Gastroesophageal sphincter (tissue), 3 donors: ENCODE measurements around the gene FAU.

Experiments
- CTCF ChIP-seq, 4 experiments: fragments of 200-600 bp in 2 of 4; fragments of 450-650 bp in 2 of 4; sonication (generic) in 1 of 4; IDR thresholded peaks; one replicate each; pipeline ENCODE4 v1.5.1; 2017 to 2019; ENCODE audit warnings: antibody characterized with exemption in 4 of 4, mild to moderate bottlenecking in 2 of 4, moderate library complexity in 2 of 4
- EP300 ChIP-seq: sonication (generic); formaldehyde crosslinking; IDR thresholded peaks from one replicate; pipeline ENCODE4 v1.6.1; 2017; ENCODE audit warnings: antibody characterized with exemption, mild to moderate bottlenecking
- POLR2A ChIP-seq, 2 donors: fragments of 450-650 bp; IDR thresholded peaks; one replicate each; pipeline ENCODE4 v1.6.1; 2017; ENCODE audit warnings: antibody characterized with exemption in 2 of 2, mild to moderate bottlenecking in 2 of 2, moderate library complexity in 1 of 2
- POLR2AphosphoS5 ChIP-seq: sonication (generic); formaldehyde crosslinking; IDR thresholded peaks from one replicate; pipeline ENCODE4 v1.6.1; 2017; ENCODE audit warnings: antibody characterized with exemption

DNA sequence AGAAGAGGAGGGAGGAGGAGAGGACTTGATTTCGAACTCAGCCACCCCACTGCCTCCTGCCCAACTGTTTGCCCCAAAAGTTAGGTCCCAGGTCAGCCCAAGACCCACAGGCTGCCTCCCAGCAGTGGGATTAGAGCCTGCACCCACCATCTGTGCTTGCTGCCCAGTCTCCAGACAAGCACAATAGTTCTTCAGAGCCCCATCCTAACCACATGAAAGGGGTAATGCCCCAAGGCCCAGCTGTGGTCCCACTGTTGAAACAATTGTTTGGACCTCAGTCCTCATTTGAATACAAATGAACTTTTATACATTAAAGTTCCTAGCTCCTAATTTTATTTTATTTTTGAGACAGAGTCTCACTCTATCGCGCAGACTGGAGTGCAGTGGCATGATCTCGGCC lies 31.3 kb downstream of the FAU start:
- TF ChIP-seq CTCF (IDR thresholded peaks at IDR 0.05) (no peak), POLR2AphosphoS5 (no peak), POLR2A (IDR thresholded peaks at IDR 0.05) (no peak), EP300 (no peak)
